ENCODE measurements around the gene MYH14.

Gene MYH14

GRCh38 chr19:50195224-50195623 lies 8.2 kb upstream of the MYH14 start:
- no peak for DNase-seq

GRCh38 chr19:50196322-50196932 lies 7.0 kb upstream of the MYH14 start:
- DNase-seq, result no peak

GRCh38 chr19:50197348-50197747 lies 6.1 kb upstream of the MYH14 start:
- no peak for DNase-seq

DNA sequence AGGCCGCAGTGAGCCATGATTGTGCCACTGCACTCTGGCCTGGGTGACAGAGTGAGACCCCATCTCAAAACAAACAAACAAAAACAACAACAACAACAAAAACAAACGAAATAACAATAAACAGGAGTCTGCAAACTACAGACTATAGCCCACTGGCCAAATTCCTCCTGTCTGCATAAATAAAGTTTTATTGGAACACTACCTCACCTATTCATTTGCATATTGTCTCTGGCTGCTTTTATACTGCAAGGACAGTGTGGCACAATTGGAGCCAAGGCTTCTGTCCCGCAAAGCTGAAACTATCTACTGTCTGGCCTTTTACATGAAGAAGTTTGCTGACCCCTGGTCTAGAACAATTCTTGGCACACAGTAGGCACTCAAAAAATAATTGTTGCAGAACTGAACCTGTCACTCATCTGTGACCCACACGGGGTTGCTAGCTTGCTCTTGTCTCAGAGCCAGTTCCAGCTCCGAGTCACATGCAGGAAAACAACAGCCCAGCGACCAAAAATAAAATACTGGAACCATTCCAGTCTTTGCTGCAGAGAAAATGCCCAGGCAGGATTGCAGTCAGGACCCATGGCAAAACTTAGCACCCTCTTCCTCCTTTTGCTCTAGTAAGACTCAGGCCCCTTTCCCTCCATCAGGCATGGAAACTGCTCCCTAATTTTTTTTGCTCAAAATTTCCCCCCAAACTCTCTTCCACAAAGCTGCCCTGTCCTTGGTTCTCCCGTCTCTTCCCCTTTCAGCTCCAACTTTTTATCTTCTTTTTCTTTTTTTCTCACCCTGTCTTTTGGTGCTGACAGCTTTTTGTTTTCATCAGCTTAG lies 4.8 kb upstream of the MYH14 start:
- no peak for DNase-seq

- DNase-seq, result no peak
Observed at GRCh38 chr19:50199259-50199555, 4.2 kb upstream of the MYH14 start.

DNA sequence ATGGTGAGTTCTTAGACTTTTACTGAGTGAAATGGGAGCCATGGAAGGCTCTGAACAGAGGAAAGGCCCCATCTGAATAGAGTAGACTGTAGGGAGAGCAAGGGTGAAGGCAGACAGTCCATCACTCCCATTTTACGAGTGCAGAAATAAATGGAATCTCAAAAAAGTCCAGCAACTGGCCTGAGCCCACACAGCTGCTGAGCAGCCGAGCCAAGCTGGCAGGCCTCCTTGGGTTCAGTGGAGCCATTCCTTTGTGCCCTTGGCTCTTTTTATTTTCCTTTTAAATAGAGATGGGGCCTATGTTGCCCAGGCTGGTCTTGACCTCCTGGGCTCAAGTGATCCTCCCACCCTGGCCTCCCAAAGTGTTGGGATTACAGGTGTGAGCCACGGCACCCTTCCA lies 1.0 kb upstream of the MYH14 start:
- no peak for DNase-seq

- DNase-seq, result no peak
Observed at GRCh38 chr19:50202962-50203280, 501 bp upstream of the MYH14 start.

- no peak for DNase-seq
Observed at GRCh38 chr19:50204081-50204428, 633 bp downstream of the MYH14 start.

- peak; percentile 22 for DNase-seq
Observed at GRCh38 chr19:50204811-50205675, 1.6 kb downstream of the MYH14 start.

- no peak for DNase-seq
Observed at GRCh38 chr19:50205681-50206138, 2.3 kb downstream of the MYH14 start.

DNA sequence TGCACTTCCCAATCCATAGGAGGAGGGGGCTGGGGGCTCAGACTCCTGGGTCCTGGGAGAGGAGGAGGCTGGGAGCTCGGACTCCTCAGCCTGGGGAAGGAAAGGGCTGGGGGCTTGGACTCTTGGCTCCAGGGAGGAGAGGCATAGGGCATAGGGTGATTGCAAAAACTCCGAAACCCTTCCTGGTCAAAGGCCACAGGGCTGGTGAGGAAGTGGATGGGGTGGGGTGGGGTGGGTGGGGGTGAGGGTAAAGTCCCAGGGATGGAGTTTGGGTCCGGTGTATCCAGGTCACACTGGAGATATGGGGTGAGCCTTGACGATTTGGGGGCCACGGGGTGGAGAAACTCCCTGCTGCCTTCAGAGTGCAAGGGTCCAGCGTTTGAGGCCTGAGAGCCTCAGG lies 2.8 kb downstream of the MYH14 start:
- no peak for DNase-seq

- DNase-seq, result no peak
Observed at GRCh38 chr19:50207730-50208129, 4.3 kb downstream of the MYH14 start.

GRCh38 chr19:50209131-50209530 lies 5.7 kb downstream of the MYH14 start:
- DNase-seq, result no peak

DNA sequence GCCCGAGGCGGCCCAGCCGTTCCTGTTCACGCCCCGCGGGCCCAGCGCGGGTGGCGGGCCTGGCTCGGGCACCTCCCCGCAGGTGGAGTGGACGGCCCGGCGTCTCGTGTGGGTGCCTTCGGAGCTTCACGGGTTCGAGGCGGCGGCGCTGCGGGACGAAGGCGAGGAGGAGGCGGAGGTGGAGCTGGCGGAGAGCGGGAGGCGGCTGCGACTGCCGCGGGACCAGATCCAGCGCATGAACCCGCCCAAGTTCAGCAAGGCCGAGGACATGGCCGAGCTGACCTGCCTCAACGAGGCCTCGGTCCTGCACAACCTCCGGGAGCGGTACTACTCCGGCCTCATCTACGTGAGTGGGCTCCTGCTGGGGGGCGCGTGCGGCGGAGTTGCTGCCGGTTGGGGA lies 7.0 kb downstream of the MYH14 start:
- no peak for DNase-seq

- DNase-seq, result no peak
Observed at GRCh38 chr19:50213925-50214324, 10.5 kb downstream of the MYH14 start.

DNA sequence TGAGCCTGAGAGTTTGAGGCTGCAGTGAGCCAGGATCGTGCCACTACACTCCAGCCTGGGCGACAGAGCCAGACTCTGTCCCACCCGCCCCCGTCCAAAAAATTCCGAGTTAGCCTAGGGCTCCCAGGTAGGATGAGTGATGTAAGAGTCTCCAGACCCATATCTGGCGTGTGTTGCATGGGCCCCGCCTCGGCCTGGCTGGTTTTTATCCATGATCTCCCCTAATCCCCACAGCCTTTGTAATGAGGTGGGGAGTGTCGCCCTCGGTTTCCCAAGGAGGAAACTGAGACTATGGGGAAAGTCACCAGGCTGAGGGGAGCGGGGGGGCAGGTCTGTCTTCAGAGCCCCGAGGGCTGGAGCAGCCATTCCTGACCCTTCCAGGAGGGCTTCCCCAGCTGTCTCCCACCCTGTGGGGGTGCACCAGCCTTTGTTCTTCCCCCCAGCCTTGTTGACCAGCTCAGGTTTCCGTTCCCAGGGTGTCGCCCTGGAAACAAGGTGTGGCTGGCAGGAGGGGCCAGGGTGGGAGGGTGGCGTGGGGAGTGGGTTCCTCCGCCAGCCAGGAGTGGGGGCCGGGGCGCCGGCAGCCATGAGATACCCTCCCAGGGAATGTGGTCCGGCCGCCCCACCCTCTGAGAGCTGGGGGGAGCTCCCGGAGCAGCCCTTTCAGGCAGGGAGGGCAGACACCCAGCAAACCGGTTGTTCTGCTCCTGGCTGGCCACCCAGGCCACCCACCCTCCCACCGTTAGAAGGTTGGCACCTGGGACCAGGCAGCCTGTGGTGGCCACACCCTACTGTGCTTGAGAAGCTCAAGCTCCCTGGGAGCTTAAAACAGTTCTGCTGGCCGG lies 11.5 kb downstream of the MYH14 start:
- DNase-seq, result no peak

- DNase-seq, result no peak
Observed at GRCh38 chr19:50215820-50216219, 12.4 kb downstream of the MYH14 start.

DNA sequence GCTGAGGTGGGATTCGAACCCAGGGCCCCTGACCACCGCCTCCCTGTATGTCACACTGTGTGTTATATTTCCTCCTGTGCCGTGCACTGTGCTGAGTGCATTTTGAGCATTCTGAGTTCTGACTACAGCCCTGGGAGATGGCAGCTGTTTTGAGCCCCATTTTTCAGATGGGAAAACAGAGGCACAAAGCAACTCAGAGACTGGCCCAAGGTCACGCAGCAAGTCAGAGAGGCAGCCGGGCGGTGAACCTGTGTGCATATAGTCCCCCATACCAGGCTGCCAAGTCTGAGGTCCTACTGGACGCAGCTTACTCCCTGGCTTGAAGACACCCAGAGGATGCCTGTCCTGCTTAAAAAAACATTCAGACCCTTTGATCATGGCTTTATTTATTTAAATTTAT lies 17.7 kb downstream of the MYH14 start:
- no peak for DNase-seq

GRCh38 chr19:50222691-50223438 lies 19.4 kb downstream of the MYH14 start:
- DNase-seq, result no peak

- no peak for DNase-seq
Observed at GRCh38 chr19:50223439-50223716, 20.0 kb downstream of the MYH14 start.

- no peak for DNase-seq
Observed at GRCh38 chr19:50224986-50225747, 21.7 kb downstream of the MYH14 start.

- DNase-seq, result no peak
Observed at GRCh38 chr19:50226536-50226935, 23.1 kb downstream of the MYH14 start.

Measured in activated naive CD4-positive, alpha-beta T cell treated with anti-CD3 and anti-CD28 coated beads, Interleukin-2, amount 50 U/mL, for 16 hours (primary cell).